H9 (cell line): ENCODE measurements around the gene FOXG1. TPM values are rescaled to one million over a fixed set of nuclear protein-coding genes. Genes with fewer than 3 reads are reported as not detected.
A peak's percentile ranks its signal among the peaks of the same experiment; 100 is the strongest.

Experiments used
- DNase-seq: peaks from one replicate; pipeline ENCODE4 v3.0.0-alpha.2; 2017
- H2AFZ ChIP-seq: one replicate; pipeline ENCODE4 v1.6.1; 2013; ENCODE audit warnings: mild to moderate bottlenecking, low read length, control low read depth, moderate library complexity
- H2AK5ac ChIP-seq: 2 replicates; pipeline ENCODE4 v1.6.1; 2013; ENCODE audit warnings: low read length, control low read depth, mixed read lengths; ENCODE audit not compliant: insufficient read length
- H2BK120ac ChIP-seq: one replicate; pipeline ENCODE4 v1.6.1; 2013; ENCODE audit warnings: low read depth, mild to moderate bottlenecking, low read length, control low read depth, inconsistent platforms; ENCODE audit not compliant: poor library complexity, severe bottlenecking
- H2BK12ac ChIP-seq: 2 replicates; pipeline ENCODE4 v1.6.1; 2013; ENCODE audit warnings: low read length, control low read depth, mixed read lengths, low read depth; ENCODE audit not compliant: insufficient read length
- H2BK15ac ChIP-seq: 2 replicates; pipeline ENCODE4 v1.6.1; 2013; ENCODE audit warnings: low read depth, low read length, control low read depth
- H2BK20ac ChIP-seq: one replicate; pipeline ENCODE4 v1.6.1; 2013; ENCODE audit warnings: low read depth, mild to moderate bottlenecking, low read length, control low read depth, inconsistent platforms; ENCODE audit not compliant: poor library complexity, severe bottlenecking
- H2BK5ac ChIP-seq: 2 replicates; pipeline ENCODE4 v1.6.1; 2013; ENCODE audit warnings: low read length, control low read depth, mixed read lengths; ENCODE audit not compliant: insufficient read length
- H3K14ac ChIP-seq: 2 replicates; pipeline ENCODE4 v1.6.1; 2013; ENCODE audit warnings: low read length, control low read depth; ENCODE audit not compliant: insufficient read depth
- H3K18ac ChIP-seq: 2 replicates; pipeline ENCODE4 v1.6.1; 2013; ENCODE audit warnings: low read depth, mild to moderate bottlenecking, mixed read lengths, low read length, control low read depth; ENCODE audit not compliant: insufficient read length
- H3K23ac ChIP-seq: 2 replicates; pipeline ENCODE4 v1.6.1; 2013; ENCODE audit warnings: low read length, control low read depth, mixed read lengths, low read depth; ENCODE audit not compliant: insufficient read length
- H3K23me2 ChIP-seq: 2 replicates; pipeline ENCODE4 v1.6.1; 2013; ENCODE audit warnings: low read depth, mild to moderate bottlenecking, mixed read lengths, low read length, control low read depth; ENCODE audit not compliant: insufficient read length, poor library complexity, severe bottlenecking
- H3K27ac ChIP-seq: 2 replicates; pipeline ENCODE4 v1.5.1; 2013; ENCODE audit warnings: low read length, control low read depth, mixed read lengths, low read depth; ENCODE audit not compliant: insufficient read length
- H3K27me3 ChIP-seq: 2 replicates; pipeline ENCODE4 v1.6.1; 2013; ENCODE audit warnings: low read length, control low read depth, inconsistent platforms; ENCODE audit not compliant: insufficient read depth
- H3K4ac ChIP-seq: 2 replicates; pipeline ENCODE4 v1.6.1; 2013; ENCODE audit warnings: low read depth, mild to moderate bottlenecking, control low read depth, inconsistent platforms, low read length, moderate library complexity
- H3K4me1 ChIP-seq: 2 replicates; pipeline ENCODE4 v1.6.1; 2013; ENCODE audit warnings: low read length, control low read depth, inconsistent platforms; ENCODE audit not compliant: insufficient read depth
- H3K4me2 ChIP-seq: 2 replicates; pipeline ENCODE4 v1.6.1; 2013; ENCODE audit warnings: low read length, control low read depth, mixed read lengths; ENCODE audit not compliant: insufficient read length, insufficient read depth
- H3K56ac ChIP-seq: 2 replicates; pipeline ENCODE4 v1.6.1; 2013; ENCODE audit warnings: low read depth, mild to moderate bottlenecking, mixed read lengths, low read length, control low read depth; ENCODE audit not compliant: insufficient read length
- H3K79me1 ChIP-seq: 2 replicates; pipeline ENCODE4 v1.6.1; 2013; ENCODE audit warnings: low read depth, mild to moderate bottlenecking, moderate library complexity, low read length, control low read depth, inconsistent platforms; ENCODE audit not compliant: insufficient read depth, poor library complexity, severe bottlenecking
- H3K79me2 ChIP-seq: 2 replicates; pipeline ENCODE4 v1.6.1; 2013; ENCODE audit warnings: low read length, control low read depth, inconsistent platforms; ENCODE audit not compliant: insufficient read depth
- H3K9ac ChIP-seq: 2 replicates; pipeline ENCODE4 v1.6.1; 2013; ENCODE audit warnings: low read length, control low read depth, mixed read lengths; ENCODE audit not compliant: insufficient read length; ENCODE audit errors: extremely low read depth
- H3K9me3 ChIP-seq: one replicate; pipeline ENCODE4 v1.6.1; 2013; ENCODE audit warnings: low read depth, low read length, inconsistent platforms; ENCODE audit not compliant: control insufficient read depth
- H3T11ph ChIP-seq: one replicate; pipeline ENCODE4 v1.6.1; 2013; ENCODE audit warnings: mild to moderate bottlenecking, low read length, control low read depth, inconsistent platforms
- H4K20me1 ChIP-seq: one replicate; pipeline ENCODE4 v1.6.1; 2013; ENCODE audit not compliant: control insufficient read depth, insufficient read length, insufficient read depth
- H4K5ac ChIP-seq: 2 replicates; pipeline ENCODE4 v1.6.1; 2013; ENCODE audit warnings: low read depth, mild to moderate bottlenecking, mixed read lengths, low read length, control low read depth; ENCODE audit not compliant: insufficient read length
- H4K8ac ChIP-seq: replicated peaks from 2 replicates; pipeline ENCODE4 v1.6.1; 2013; ENCODE audit warnings: low read length, control low read depth, mixed read lengths, low read depth; ENCODE audit not compliant: insufficient read length
- H4K91ac ChIP-seq: 2 replicates; pipeline ENCODE4 v1.6.1; 2013; ENCODE audit warnings: low read depth, mild to moderate bottlenecking, moderate library complexity, mixed read lengths, low read length, control low read depth; ENCODE audit not compliant: insufficient read length
- H3K27ac Mint-ChIP-seq, 3 experiments: 2 replicates in 2 of 3; 3 replicates in 1 of 3; pipeline ENCODE4 v1.8.0; 2020 to 2021; ENCODE audit warnings: mixed read lengths in 3 of 3, mild to moderate bottlenecking in 1 of 3, moderate library complexity in 1 of 3
- H3K27me3 Mint-ChIP-seq: 2 replicates; pipeline ENCODE4 v1.8.0; 2021; ENCODE audit warnings: low read depth, mild to moderate bottlenecking, moderate library complexity, mixed read lengths
- H3K36me3 Mint-ChIP-seq, 3 experiments: 2 replicates in 2 of 3; 3 replicates in 1 of 3; pipeline ENCODE4 v1.8.0; 2020 to 2021; ENCODE audit warnings: low read depth in 3 of 3, mixed read lengths in 3 of 3; ENCODE audit not compliant: insufficient read depth in 1 of 3
- H3K4me1 Mint-ChIP-seq, 2 experiments: 2 replicates each; pipeline ENCODE4 v1.8.0; 2020; ENCODE audit warnings: mixed read lengths in 2 of 2
- H3K4me3 Mint-ChIP-seq, 2 experiments: 2 replicates in 1 of 2; 3 replicates in 1 of 2; pipeline ENCODE4 v1.8.0; 2020 to 2021; ENCODE audit warnings: mild to moderate bottlenecking in 2 of 2, mixed read lengths in 2 of 2, moderate library complexity in 1 of 2
- H3K9me3 Mint-ChIP-seq, 2 experiments: 2 replicates in 1 of 2; 3 replicates in 1 of 2; pipeline ENCODE4 v1.8.0; 2020; ENCODE audit warnings: mild to moderate bottlenecking in 2 of 2, mixed read lengths in 2 of 2, moderate library complexity in 1 of 2
- CTCF ChIP-seq: fragments of 200-600 bp; sonication (generic); conservative IDR thresholded peaks from 3 replicates; pipeline ENCODE4 v1.8.0; 2021; ENCODE audit warnings: antibody characterized with exemption, mild to moderate bottlenecking
- WGBS: extraction: QIAGEN DNeasy Blood & Tissue Kit; methylation state at CpG from one replicate; pipeline ENCODE4 v1.1.7; 2013; ENCODE audit warnings: missing lambda C conversion rate, low lambda C conversion rate, mixed read lengths; ENCODE audit not compliant: insufficient read length; ENCODE audit errors: extremely low coverage; 5-methylcytosine and 5-hydroxymethylcytosine counted together
- total RNA-seq: library from RNA; stranded (reverse); gene quantifications from 2 replicates; pipeline ENCODE4 v1.2.1, GENCODE V29; 2021

Gene FOXG1
- total RNA-seq, 1 experiment from 2014 or later: 0.11 TPM

GRCh38 chr14:28767030-28767852 is 654 bp downstream of the FOXG1 start:
- Histone ChIP-seq H3K27ac (no peak overlapping the region), H3K79me1 (no peaks in the 10 kb centered on the region), H3K18ac (no peak overlapping the region), H2BK120ac (no peak overlapping the region), H4K5ac (no peak overlapping the region), H2BK12ac (no peak overlapping the region), H3K14ac (no peak overlapping the region), H3K56ac (no peak overlapping the region), H4K91ac (no peak overlapping the region), H2BK15ac (no peak overlapping the region), H2AFZ (no peak overlapping the region), H3K9me3 (no peaks in the 10 kb centered on the region), H3K9ac (no peak overlapping the region), H4K20me1 (no peaks in the 10 kb centered on the region), H3K27me3 (peaks cover 59% of the 10 kb centered on the region), H3K23ac (no peak overlapping the region), H2BK5ac (no peak overlapping the region), H4K8ac (no peak overlapping the region), H2BK20ac (no peak overlapping the region), H3K4me1 (no peaks in the 10 kb centered on the region), H3K23me2 (peaks cover 10% of the 10 kb centered on the region), H3K4me2 (peak overlapping the region; percentile 38), H3T11ph (no peak overlapping the region), H3K4ac (no peak overlapping the region), H2AK5ac (no peak overlapping the region), H3K79me2 (no peaks in the 10 kb centered on the region)
- TF ChIP-seq CTCF: no peak
- Mint-ChIP-seq H3K4me3 (peak overlapping the region; percentile 49 to 86), H3K36me3 (no peaks in the 10 kb centered on the region), H3K27ac (no peak overlapping the region), H3K27me3 (peaks cover 95% of the 10 kb centered on the region), H3K9me3 (peaks cover 4 to 7% of the 10 kb centered on the region in 2 experiments; a peak in 3 of 5 replicates), H3K4me1 (peaks cover 12 to 33% of the 10 kb centered on the region in 2 experiments)
- no CpG with 5 or more reads among the region's 100 CpGs for WGBS
- no peak for DNase-seq
